GM19240 (cell line): Measurements from ENCODE around the gene SNAP23.

ENCODE experiments used
- DNase-seq: peaks from one replicate; pipeline ENCODE4 v3.0.0; 2011; ENCODE audit warnings: low spot score; ENCODE audit not compliant: insufficient read length

Gene SNAP23

GRCh38 chr15:42495361-42496212 lies at the start of gene SNAP23:
TSS of gene SNAP23 (plus strand) at chr15:42495634. CDS start at chr15:42511847, 16,213 bp downstream.
- DNase-seq, result peak; percentile 73

- DNase-seq, result no peak
These were observed 47.8 kb upstream of the SNAP23 start for GRCh38 chr15:42447599-42447998.

GRCh38 chr15:42448281-42448680 lies 47.2 kb upstream of the SNAP23 start:
- no peak for DNase-seq

GRCh38 chr15:42449770-42450424 lies 45.5 kb upstream of the SNAP23 start:
- no peak for DNase-seq

GRCh38 chr15:42450425-42450790 lies 45.0 kb upstream of the SNAP23 start:
- DNase-seq, result no peak

GRCh38 chr15:42453826-42454225 lies 41.6 kb upstream of the SNAP23 start:
- no peak for DNase-seq

GRCh38 chr15:42456531-42456930 lies 38.9 kb upstream of the SNAP23 start:
- no peak for DNase-seq

GRCh38 chr15:42456971-42457370 lies 38.5 kb upstream of the SNAP23 start:
- DNase-seq, result no peak

GRCh38 chr15:42457445-42458442 lies 37.7 kb upstream of the SNAP23 start:
- DNase-seq, result peak; percentile 30

GRCh38 chr15:42461261-42461660 lies 34.2 kb upstream of the SNAP23 start:
- no peak for DNase-seq

- no peak for DNase-seq
These were observed 29.7 kb upstream of the SNAP23 start for GRCh38 chr15:42465520-42466259.

- DNase-seq, result no peak
These were observed 24.4 kb upstream of the SNAP23 start for GRCh38 chr15:42471002-42471401.

- DNase-seq, result no peak
These were observed 20.6 kb upstream of the SNAP23 start for GRCh38 chr15:42474827-42475226.

- no peak for DNase-seq
These were observed 12.7 kb upstream of the SNAP23 start for GRCh38 chr15:42482701-42483100.

GRCh38 chr15:42483677-42484076 lies 11.8 kb upstream of the SNAP23 start:
- no peak for DNase-seq

- no peak for DNase-seq
These were observed 5.2 kb upstream of the SNAP23 start for GRCh38 chr15:42490291-42490670.

- DNase-seq, result peak; percentile 63
These were observed 4.5 kb upstream of the SNAP23 start, which contains the start of gene ZNF106 for GRCh38 chr15:42490671-42491538. TSS of gene ZNF106 (minus strand) at chr15:42491141. CDS start at chr15:42472289, 18,852 bp downstream.

GRCh38 chr15:42491539-42492225 lies 3.8 kb upstream of the SNAP23 start:
- no peak for DNase-seq

- DNase-seq, result no peak
These were observed 1.8 kb upstream of the SNAP23 start for GRCh38 chr15:42493679-42494078.
